Activated CD4-positive, alpha-beta T cell treated with anti-CD3 and anti-CD28 coated beads for 4 hours (primary cell): ENCODE data around the gene WTIP.
"Not testable (repeated sequence)": the region's sequence is repeated elsewhere in the genome, so short reads cannot be mapped to it uniquely, and the experiment has no call there.

ENCODE experiments used
- DNase-seq, 2 donors: peaks; one replicate each; pipeline ENCODE4 v3.0.0-alpha.2; 2020

WTIP gene

DNA sequence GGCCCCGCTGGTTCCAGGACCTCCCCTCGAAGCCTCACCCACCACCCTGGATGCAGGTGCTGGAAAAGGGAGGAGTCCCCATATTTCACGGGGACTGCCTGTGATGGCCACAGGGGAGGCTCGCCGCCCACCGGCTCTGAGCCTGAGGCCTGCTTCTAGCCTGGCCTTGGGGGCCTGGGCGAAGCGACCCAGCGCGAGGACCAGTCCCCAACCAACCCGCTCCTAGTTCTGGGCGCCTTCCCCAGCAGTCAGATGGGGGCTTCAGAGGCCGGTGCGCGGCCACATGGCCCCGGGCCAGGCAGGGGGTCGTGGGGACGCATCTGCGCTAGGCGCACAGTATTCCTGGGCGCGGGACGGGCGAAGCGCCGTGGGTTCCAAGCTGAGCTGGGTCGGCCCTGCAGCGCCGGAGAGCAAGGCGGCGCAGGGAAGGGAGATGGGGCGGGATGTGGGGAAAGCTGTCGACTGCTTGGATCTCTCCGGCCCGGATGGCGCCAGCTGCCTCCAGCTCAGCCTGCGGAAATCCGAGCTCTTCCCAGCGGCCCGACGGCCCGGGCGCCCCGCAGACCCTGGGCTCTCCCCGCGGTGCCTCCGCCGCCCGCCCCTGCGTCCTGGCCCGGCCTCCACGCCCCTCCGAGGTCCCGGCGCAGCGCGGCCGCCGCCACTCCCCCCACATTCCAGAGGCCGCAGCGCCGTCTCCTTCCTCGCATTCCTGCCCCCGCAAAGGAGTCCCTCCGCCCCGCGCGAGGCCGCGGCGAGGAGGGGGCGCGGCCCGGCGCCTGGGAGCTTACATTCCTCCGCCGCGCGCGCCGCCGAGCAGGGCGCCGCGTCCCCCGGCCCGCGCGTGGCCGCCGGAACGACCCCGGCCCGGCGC lies at the start of gene WTIP:
Gene WTIP, plus strand, starts transcription at position 788 of the 871 bp plus-strand sequence. CDS start 217 bp downstream, outside the sequence.
- DNase-seq = no peak

DNA sequence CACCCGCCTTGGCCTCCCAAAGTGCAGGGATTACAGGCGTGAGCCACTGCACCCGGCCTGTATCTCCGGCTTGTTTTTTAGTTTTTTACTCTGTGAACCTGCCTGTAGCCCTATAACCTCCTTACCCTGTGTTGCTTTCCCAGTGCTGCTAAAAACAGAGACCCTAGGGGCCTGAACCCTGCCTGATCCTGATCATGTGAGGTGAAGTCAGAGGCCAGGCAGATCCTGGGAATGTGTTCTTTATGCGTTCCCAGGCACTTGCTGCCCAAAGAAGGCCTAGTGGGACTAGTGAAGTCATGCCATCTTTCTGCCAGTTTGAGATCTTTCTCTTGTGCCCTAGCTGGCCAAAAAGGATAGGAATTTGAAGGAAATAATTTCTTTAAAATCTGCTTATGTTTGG lies 48.8 kb upstream of the WTIP start:
- DNase-seq = no peak

DNA sequence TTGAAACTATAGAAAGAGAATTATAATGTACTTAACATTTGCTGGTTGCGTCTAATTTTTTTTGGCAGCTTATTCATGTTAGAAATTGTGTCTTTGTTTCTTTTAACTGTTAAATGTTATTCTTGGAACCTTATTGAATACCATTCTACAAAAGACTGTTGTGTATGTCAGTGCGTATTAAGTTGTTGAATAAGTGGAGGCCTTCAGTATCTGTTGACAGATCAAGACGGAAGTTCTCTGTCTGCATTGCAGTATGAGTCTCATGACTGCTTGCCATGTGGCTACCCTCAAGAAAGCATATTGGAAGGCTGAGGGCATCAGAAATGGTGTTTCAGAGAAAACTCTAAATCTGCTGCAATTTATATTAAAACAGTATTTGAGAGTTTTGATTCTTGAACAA lies 44.8 kb upstream of the WTIP start:
- DNase-seq = no peak

DNA sequence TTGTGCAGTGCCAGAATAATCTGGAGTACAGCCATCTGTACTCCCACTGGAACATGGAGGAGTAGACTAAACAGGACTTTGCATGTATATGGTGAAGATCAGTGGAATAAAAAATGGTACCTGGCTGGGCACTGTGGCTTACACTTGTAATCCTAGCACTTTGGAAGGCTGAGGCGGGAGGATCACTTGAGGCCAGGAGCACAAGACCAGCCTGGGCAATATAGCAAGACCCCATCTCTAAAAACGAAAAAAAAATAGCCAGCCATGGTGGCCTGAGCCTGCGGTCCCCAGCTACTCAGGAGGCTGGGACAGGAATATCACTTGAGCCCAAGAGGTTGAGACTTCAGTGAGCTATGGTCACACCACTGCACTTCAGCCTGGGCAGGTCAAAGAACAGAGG lies 33.4 kb upstream of the WTIP start:
- DNase-seq = no peak

GRCh38 chr19:34452723-34453122 lies 28.8 kb upstream of the WTIP start:
- DNase-seq = no peak

DNA sequence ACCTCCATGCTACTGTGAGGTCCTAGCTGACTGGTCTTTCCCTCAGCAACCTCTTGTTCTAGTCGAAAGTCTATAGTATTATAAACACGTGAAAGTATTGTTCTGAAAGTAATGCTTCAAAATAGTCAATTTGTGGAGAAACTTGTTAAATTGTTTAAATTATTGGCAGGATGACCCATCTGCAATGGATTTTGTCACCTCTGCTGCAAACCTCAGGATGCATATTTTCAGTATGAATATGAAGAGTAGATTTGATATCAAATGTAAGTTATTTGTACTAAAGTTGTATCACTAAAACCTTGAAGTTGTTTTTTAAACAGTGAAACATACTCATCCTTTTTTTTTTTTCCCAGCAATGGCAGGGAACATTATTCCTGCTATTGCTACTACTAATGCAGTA lies 27.5 kb upstream of the WTIP start:
- no peak for DNase-seq

GRCh38 chr19:34454685-34455084 lies 26.9 kb upstream of the WTIP start:
- DNase-seq = no peak

DNA sequence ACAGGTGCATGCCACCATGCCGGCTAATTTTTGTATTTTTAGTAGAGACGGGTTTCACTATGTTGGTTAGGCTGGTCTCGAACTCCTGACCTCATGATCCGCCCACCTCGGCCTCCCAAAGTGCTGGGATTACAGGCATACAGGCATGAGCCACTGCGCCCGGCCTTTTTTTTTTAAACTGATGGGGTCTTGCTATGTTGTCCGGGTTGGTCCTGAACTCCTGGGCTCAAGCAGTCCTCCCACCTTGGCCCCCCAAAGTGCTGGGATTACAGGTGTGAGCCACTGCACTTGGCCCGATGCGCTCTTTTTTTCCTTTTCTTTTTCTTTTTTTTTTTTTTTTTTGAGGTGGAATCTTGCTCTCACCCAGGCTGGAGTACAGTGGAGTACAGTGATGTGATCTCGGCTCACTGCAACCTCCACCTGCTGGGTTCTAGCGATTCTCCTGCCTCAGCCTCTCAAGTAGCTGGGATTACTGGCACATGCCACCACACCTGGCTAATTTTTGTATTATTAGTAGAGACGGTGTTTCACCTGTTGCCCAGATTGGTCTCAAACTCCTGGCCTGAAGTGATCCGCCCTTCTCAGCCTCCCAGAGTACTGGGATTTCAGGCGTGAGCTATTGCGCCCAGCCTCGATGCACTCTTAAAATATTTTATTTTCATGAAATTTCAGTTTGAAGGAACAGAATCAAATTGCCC lies 25.6 kb upstream of the WTIP start:
- DNase-seq = not testable (repeated sequence)

GRCh38 chr19:34457446-34457845 lies 24.1 kb upstream of the WTIP start:
- no peak for DNase-seq

DNA sequence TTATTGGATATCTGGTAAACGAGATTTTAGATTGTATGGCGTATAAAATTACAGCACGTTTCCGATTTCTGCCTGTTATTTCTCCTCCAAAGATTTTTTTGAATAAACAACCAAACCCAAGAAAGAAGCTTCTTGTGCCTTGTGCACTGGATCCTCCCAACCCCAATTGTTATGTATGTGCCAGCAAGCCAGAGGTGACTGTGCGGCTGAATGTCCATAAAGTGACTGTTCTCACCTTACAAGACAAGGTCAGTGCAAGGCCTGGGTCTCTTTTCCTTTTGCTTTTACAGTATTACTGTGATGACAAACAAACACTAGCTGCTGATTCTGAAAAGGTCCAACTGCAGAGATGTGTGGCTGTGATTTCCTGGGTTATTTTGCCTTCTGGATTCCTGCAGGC lies 22.9 kb upstream of the WTIP start:
- DNase-seq = no peak

- no peak for DNase-seq
These were observed 21.9 kb upstream of the WTIP start for GRCh38 chr19:34459614-34460013.

DNA sequence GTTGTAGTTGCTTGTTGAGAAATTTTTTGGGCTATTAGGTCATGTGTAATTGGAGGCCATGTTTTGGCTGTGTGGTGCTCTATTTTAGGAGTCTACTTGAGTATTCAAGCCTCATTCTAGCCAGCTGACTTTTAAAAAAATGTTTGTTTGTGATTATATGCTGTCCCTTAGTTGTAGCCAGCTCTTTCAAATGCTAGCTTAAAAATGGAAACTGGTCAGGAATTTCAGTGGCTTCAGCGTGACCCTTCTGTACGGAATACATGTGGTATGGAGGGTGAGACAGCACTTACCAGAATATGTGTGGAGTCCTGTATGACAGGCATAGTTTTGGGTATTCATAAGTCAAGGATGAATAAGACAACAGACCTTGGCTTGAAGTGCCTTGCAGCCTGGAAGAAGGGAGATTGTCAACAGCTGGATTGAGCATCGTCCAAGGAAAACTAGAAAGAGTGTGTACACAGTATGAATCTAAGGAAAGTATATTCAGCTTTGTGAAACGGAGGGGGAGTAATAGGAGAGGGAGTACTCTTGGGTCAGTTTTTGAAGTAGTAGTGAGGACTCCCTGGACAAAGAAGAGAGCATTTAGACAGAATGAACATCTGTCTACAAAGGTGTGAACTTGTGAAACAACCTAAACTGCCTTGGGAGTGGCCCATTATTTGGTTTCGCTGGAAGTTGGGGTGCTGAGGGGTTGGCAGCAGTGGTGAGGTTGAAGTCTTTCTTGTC lies 20.0 kb upstream of the WTIP start:
- DNase-seq = no peak

GRCh38 chr19:34464785-34465184 lies 16.8 kb upstream of the WTIP start:
- DNase-seq = not testable (repeated sequence)

GRCh38 chr19:34468409-34468808 lies 13.1 kb upstream of the WTIP start:
- DNase-seq = no peak

GRCh38 chr19:34469026-34469425 lies 12.5 kb upstream of the WTIP start:
- DNase-seq = not testable (repeated sequence)

GRCh38 chr19:34471906-34472700 lies 9.5 kb upstream of the WTIP start:
- no peak for DNase-seq

DNA sequence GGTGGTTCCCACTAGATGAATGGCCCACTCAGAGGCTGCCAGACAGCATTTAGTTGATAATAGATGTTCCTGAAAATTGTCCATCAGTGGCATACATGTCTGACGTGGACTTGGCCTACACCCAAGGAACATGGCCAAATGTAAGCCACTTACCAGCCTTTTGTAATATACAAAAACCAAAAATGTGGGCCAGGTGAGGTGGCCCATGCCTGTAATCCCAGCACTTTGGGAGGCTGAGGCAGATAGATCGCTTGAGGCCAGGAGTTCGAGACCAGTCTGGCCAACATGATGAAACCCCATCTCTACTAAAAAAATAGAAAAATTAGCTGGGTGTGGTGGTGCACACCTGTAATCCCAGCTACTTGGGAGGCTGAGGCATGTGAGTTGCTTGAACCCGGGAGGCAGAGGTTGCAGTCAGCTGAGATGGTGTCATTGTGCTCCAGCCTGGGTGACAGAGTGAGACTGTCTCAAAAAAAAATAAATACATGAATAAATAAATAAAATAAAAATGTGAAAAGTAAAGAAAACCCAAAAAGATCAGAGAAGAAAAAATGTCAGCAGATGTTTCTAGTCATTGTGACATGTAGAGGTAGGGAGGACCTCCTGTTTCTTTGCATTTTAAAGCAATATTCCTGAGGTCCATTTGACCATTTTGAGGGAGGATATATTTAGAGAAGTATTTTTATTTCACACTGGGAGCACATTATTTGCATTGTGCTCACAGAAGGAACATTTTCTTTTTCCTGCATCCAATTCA lies 7.1 kb upstream of the WTIP start:
- no peak for DNase-seq

- peak in 1 of 2 donors; percentile 18 for DNase-seq
These were observed 6.3 kb upstream of the WTIP start for GRCh38 chr19:34475026-34475974.

GRCh38 chr19:34475975-34476594 lies 5.5 kb upstream of the WTIP start:
- DNase-seq = no peak

GRCh38 chr19:34478496-34478895 lies 3.1 kb upstream of the WTIP start:
- DNase-seq = not testable (repeated sequence)
